ENCODE measurements around the gene FOXC2.

The FOXC2 gene

DNA sequence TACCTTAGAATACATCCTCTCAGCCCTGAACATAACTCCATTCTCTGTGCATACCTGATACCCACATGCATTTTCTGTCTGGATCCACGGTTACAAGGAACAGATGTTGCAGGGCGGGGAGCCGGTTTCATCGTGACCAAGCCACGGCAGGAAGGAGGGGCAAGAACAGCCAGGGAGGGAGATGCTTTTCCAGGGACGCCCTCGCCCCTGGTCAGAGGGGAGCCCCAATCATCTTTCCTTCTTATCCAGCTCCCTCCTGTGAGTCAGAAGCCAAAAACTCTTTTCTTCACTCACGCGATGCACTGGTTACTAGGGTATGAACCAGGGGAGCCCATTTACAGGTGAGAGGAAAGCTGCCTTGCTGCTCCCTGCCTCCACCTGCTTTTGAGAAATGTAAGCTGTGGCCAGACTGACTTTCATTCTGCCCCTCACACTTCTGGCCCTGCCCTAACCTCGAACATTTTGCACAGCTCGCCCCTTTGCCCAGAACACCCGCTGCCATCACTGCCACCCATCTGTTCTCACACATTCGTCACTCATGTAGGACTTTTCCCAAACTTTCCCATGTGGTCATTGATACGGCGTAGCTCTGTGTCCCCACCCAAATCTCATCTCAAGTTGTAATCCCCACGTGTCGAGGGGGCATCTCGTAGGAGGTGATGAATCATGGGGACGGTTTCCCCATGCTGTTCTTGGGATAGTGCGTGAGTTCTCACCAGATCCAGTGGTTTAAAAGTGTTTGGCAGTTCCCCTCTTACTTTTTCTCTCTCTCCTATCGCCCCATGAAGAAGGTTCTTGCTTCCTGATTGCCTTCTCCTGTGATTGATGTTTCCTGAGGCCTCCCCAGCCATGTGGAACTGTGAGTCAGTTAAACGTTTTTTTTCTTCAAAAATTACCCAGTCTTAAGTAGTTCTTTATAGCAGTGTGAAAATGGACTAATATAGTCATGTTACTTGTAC is 32.3 kb downstream of the FOXC2 start:
- H3K4me1 Mint-ChIP-seq, result no peaks in the 10 kb centered on the region
- no peaks in the 10 kb centered on the region for H3K9me3 Mint-ChIP-seq
- no peak for DNase-seq (ENCODE audit: low spot score in 2 of 2)
- H3K4me3 Mint-ChIP-seq, result no peak overlapping the region
- no peaks in the 10 kb centered on the region for H3K36me3 Mint-ChIP-seq
- no peak for ATAC-seq
- no peak overlapping the region for H3K27ac Mint-ChIP-seq

DNA sequence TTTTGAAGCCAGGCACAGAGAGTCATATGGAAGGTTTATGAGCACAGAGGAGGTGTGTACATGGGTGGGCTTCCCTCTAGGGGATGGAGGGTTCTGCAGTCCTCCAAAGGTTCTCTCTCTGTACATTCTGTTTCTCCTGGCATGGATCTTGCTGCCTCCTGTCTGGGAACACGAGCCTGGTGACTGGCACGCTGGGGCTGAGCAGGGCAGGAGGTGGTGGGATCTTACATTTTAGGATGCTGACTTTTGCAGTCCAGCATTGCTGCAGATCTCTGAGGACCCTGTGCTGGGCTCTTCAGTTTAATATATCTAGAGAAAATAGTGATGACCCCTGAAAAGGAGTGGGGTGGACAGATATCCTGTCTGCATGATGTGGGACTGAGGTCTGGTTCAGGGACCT is 34.7 kb downstream of the FOXC2 start:
- H3K27ac Mint-ChIP-seq, result no peak overlapping the region
- H3K36me3 Mint-ChIP-seq, result no peaks in the 10 kb centered on the region
- no peak for DNase-seq (ENCODE audit: low spot score in 2 of 2)
- H3K4me1 Mint-ChIP-seq, result peaks cover 12% of the 10 kb centered on the region
- H3K9me3 Mint-ChIP-seq, result no peaks in the 10 kb centered on the region
- H3K4me3 Mint-ChIP-seq, result no peak overlapping the region
- ATAC-seq, result no peak

DNA sequence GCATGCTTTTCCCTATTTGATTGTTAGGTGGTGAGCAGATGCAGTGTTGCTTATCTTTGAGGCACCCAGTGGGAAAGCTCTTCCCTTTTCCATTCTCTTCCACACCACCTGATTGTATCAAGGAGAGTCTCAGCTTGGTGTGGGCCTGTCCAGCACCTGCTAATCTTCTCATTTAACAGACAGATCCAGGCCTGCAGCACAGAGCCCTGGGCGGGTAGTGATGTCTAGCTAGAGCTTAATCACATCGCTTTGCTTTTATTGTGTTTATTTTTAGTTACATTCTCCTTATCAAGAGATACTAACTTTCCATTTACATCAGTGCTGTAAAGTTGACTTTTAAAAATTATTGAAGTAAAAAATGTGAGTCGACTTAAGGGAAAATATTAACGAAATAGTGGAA is 35.9 kb downstream of the FOXC2 start:
- DNase-seq (ENCODE audit: low spot score in 2 of 2), result no peak
- Mint-ChIP-seq H3K9me3 (no peaks in the 10 kb centered on the region), H3K4me1 (peaks cover 12% of the 10 kb centered on the region), H3K36me3 (no peaks in the 10 kb centered on the region), H3K4me3 (no peak overlapping the region), H3K27ac (no peak overlapping the region)
- ATAC-seq, result no peak

DNA sequence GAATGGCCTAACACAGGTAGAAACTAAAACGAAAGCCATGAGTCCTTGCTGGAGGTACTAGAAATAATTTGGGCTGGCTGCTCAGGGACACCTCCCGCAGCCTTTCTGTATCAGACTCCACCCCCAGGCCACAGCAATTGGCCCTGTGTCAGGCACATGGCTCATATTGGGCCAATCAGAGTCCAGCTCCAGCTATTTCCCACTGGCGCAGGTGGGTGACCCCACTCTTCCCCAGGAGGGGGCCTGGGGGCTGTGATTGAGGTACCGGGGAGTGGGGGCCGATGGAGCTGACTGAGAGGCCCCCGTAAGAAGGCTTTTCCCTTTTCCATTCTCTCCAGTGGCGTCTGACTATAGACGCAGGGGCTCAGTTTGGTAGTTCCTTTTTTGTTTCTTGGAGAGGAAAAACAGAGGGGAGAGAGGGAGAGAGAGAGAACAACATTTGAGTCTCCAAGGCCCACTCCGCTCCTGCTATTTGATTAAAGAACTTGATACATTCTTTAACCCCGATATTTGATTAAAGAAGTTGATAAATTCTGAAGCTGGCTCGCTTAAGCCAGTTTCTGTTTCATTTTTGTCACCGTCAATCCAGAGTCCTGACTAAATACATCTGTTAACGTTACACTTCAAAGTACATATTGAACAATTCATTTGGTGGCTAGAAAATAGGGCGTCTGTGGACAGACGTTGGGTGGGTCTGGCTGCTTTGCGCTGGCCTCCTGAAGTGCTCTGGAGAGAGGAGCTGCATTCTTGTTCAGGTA is 38.0 kb downstream of the FOXC2 start:
- Mint-ChIP-seq H3K36me3 (no peaks in the 10 kb centered on the region), H3K9me3 (no peaks in the 10 kb centered on the region), H3K4me3 (peak overlapping the region; percentile 64), H3K27ac (peak overlapping the region; percentile 68), H3K4me1 (peaks cover 12% of the 10 kb centered on the region)
- ATAC-seq, result peak; percentile 88
- DNase-seq (ENCODE audit: low spot score in 2 of 2), result peak in 1 of 2 donors; percentile 60

- Mint-ChIP-seq H3K4me3 (peak overlapping the region; percentile 64), H3K4me1 (peaks cover 12% of the 10 kb centered on the region), H3K36me3 (no peaks in the 10 kb centered on the region), H3K9me3 (no peaks in the 10 kb centered on the region), H3K27ac (no peak overlapping the region)
- DNase-seq (ENCODE audit: low spot score in 2 of 2) (no peak), ATAC-seq (no peak)
Observed at GRCh38 chr16:86605950-86606349, 39.3 kb downstream of the FOXC2 start.

DNA sequence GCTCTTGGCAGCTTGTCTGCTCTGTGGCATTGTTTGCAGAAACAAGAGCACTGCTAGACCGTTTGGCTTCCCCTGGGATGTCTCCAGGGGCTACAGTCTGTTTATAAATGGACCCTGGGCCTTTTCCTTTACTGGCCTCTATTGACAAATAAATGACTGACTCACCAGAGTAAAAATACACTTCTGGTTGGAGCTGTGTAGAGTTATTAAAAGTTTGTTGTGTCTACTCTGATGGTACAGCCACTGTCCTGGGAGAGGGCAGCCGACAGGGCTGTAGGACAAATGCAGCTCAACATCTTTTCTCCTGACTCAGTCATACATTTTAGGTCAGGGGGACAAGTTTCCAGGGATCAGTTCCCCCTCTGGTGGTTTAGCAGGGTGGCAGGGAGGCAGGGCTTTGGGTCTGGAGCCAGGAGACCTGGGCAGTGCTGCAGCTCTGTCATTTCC is 41.7 kb downstream of the FOXC2 start:
- H3K4me1 Mint-ChIP-seq, result peaks cover 12% of the 10 kb centered on the region
- H3K36me3 Mint-ChIP-seq, result no peaks in the 10 kb centered on the region
- no peak for ATAC-seq
- no peak overlapping the region for H3K4me3 Mint-ChIP-seq
- no peak for DNase-seq (ENCODE audit: low spot score in 2 of 2)
- no peaks in the 10 kb centered on the region for H3K9me3 Mint-ChIP-seq
- H3K27ac Mint-ChIP-seq, result no peak overlapping the region

- ATAC-seq, result no peak
- Mint-ChIP-seq H3K4me3 (no peak overlapping the region), H3K27ac (no peak overlapping the region), H3K4me1 (peaks cover 11% of the 10 kb centered on the region), H3K9me3 (no peaks in the 10 kb centered on the region), H3K36me3 (no peaks in the 10 kb centered on the region)
- DNase-seq (ENCODE audit: low spot score in 2 of 2), result no peak
Observed at GRCh38 chr16:86609115-86609514, 42.5 kb downstream of the FOXC2 start.

- no peaks in the 10 kb centered on the region for H3K36me3 Mint-ChIP-seq
- ATAC-seq (no peak), DNase-seq (ENCODE audit: low spot score in 2 of 2) (no peak)
- H3K9me3 Mint-ChIP-seq, result no peaks in the 10 kb centered on the region
- H3K4me1 Mint-ChIP-seq, result peaks cover 5% of the 10 kb centered on the region
- H3K27ac Mint-ChIP-seq, result no peak overlapping the region
- H3K4me3 Mint-ChIP-seq, result no peak overlapping the region
Observed at GRCh38 chr16:86609661-86610060, 43.0 kb downstream of the FOXC2 start.

- H3K36me3 Mint-ChIP-seq, result no peaks in the 10 kb centered on the region
- ATAC-seq (no peak), DNase-seq (ENCODE audit: low spot score in 2 of 2) (no peak)
- no peaks in the 10 kb centered on the region for H3K4me1 Mint-ChIP-seq
- H3K4me3 Mint-ChIP-seq, result no peak overlapping the region
- H3K27ac Mint-ChIP-seq, result no peak overlapping the region
- no peaks in the 10 kb centered on the region for H3K9me3 Mint-ChIP-seq
Observed at GRCh38 chr16:86610779-86611524, 44.3 kb downstream of the FOXC2 start.

DNA sequence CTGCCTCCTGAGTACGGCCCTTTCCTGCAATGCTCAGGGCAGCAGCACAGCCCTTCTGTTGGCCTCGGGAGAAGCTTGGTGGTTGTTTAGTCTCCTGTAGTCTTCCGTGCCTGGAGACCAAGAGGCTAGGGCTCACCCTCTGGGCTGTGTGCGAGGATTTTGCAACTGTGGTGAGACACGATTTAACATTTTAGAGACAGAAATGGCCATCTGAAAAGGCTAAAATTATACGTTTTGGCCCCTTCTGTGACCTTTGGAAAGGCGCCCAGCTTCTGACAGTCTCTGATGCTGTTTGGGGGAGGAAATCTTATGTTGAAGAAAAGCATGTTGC is 44.9 kb downstream of the FOXC2 start:
- no peaks in the 10 kb centered on the region for H3K9me3 Mint-ChIP-seq
- DNase-seq (ENCODE audit: low spot score in 2 of 2), result no peak
- ATAC-seq, result no peak
- no peak overlapping the region for H3K27ac Mint-ChIP-seq
- no peaks in the 10 kb centered on the region for H3K36me3 Mint-ChIP-seq
- H3K4me3 Mint-ChIP-seq, result no peak overlapping the region
- no peaks in the 10 kb centered on the region for H3K4me1 Mint-ChIP-seq

DNA sequence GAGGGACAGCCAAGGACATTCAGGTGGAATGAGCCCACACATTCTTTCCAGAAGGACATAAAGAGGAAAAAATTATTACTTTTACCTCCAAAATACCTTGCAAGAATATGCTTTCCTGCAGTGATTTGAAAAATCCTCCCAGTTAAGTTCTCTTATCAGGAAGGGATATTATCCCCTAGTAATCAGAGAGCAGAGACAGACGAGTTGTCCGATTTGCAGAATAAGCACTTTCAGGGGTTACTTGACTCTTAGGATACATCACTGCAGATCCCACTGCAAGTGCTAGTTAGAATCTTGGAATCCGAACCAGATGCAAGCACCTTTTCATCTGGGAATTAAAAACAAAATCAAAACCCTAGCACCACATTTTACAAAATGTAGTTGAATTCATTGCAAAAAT is 45.3 kb downstream of the FOXC2 start:
- H3K9me3 Mint-ChIP-seq, result no peaks in the 10 kb centered on the region
- no peak overlapping the region for H3K27ac Mint-ChIP-seq
- ATAC-seq (no peak), DNase-seq (ENCODE audit: low spot score in 2 of 2) (no peak)
- no peaks in the 10 kb centered on the region for H3K4me1 Mint-ChIP-seq
- H3K36me3 Mint-ChIP-seq, result no peaks in the 10 kb centered on the region
- H3K4me3 Mint-ChIP-seq, result no peak overlapping the region

GRCh38 chr16:86614699-86615098 is 48.1 kb downstream of the FOXC2 start:
- Mint-ChIP-seq H3K9me3 (no peaks in the 10 kb centered on the region), H3K27ac (no peak overlapping the region), H3K36me3 (no peaks in the 10 kb centered on the region), H3K4me3 (no peak overlapping the region), H3K4me1 (no peaks in the 10 kb centered on the region)
- DNase-seq (ENCODE audit: low spot score in 2 of 2) (no peak), ATAC-seq (no peak)

DNA sequence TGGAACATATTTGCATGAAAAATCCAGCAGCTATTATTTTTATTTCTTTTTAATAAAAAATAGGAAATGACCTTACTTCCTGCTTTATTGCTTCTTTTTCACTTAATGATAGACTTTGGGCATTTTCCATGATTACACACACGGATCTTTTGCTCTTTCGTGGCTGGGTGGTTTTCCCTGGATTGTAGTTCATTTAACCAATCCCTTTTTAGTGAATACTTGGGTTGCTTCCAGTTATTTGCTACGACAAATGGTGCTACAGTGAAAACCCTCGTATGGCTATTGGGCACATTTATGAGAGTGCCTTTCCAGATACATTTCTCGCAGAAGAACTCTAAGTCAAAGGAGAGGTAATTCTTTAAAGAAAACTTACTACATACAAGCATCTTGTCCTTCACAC is 50.3 kb downstream of the FOXC2 start:
- Mint-ChIP-seq H3K9me3 (no peaks in the 10 kb centered on the region), H3K36me3 (no peaks in the 10 kb centered on the region), H3K4me1 (no peaks in the 10 kb centered on the region), H3K27ac (no peak overlapping the region), H3K4me3 (no peak overlapping the region)
- no peak for ATAC-seq
- no peak for DNase-seq (ENCODE audit: low spot score in 2 of 2)

GRCh38 chr16:86618431-86619238 is 52.0 kb downstream of the FOXC2 start:
- no peaks in the 10 kb centered on the region for H3K36me3 Mint-ChIP-seq
- DNase-seq (ENCODE audit: low spot score in 2 of 2), result no peak
- H3K4me3 Mint-ChIP-seq, result no peak overlapping the region
- no peak overlapping the region for H3K27ac Mint-ChIP-seq
- no peak for ATAC-seq
- no peaks in the 10 kb centered on the region for H3K4me1 Mint-ChIP-seq
- H3K9me3 Mint-ChIP-seq, result no peaks in the 10 kb centered on the region

Data from stimulated activated effector memory CD8-positive, alpha-beta T cell treated with anti-CD3 and anti-CD28 coated beads, Interleukin-12 subunit alpha, Interleukin-12 subunit beta, amount 100 ng/mL, for 72 hours (primary cell).